HG02938 (cell line): ENCODE measurements around the gene ACOXL.
"Not testable (repeated sequence)": the region's sequence is repeated elsewhere in the genome, so short reads cannot be mapped to it uniquely, and the experiment has no call there.

Experiments
- ATAC-seq: cut with Tn5 transposase; IDR thresholded peaks from one replicate; pipeline ENCODE4 v1.9.1; 2021; ENCODE audit warnings: mild to moderate bottlenecking, moderate library complexity; ENCODE audit not compliant: unreplicated experiment

The ACOXL gene

DNA sequence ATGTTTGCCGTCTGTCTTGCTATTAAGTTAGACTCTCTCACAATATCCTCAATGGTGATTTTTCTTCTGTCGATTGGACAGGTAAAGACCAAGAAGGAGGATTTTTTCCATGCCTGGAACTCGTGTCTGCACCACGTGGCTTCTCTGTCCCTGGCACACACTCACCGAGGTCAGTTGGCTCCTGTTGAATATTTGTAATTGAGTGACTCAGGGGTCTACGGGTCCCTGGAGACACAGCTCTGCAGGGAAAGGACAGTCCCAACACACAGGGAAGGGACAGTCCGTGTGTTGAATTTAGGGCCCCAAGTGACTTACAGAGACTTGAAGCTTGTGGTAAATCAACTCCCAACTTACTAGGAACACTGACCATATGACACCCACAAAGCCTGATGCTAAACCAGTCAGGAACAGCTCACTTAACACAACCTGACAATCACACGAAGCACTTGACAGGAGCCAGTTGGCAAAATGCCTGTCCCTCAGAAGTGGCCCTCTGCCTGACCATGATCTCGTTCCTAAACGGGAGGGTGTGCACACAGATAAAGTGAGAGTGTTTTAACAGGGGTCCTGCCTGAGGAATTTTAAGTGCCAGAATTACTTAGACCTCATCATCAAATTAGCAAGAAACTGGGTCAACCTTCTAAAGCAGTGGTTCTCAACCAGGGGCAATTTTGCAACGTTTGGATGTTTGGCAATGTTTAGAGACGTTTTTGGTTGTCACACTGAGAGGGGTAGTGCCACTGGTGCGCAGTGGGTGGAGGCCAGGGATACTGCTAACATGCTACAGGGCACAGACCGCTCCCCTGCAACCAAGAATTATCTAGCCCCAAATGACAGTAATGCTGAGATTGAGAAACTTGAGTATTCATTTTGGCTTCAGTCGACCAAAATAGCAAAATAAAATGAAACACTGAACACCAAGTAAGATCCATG lies 299.4 kb downstream of the ACOXL start:
- no peak for ATAC-seq

DNA sequence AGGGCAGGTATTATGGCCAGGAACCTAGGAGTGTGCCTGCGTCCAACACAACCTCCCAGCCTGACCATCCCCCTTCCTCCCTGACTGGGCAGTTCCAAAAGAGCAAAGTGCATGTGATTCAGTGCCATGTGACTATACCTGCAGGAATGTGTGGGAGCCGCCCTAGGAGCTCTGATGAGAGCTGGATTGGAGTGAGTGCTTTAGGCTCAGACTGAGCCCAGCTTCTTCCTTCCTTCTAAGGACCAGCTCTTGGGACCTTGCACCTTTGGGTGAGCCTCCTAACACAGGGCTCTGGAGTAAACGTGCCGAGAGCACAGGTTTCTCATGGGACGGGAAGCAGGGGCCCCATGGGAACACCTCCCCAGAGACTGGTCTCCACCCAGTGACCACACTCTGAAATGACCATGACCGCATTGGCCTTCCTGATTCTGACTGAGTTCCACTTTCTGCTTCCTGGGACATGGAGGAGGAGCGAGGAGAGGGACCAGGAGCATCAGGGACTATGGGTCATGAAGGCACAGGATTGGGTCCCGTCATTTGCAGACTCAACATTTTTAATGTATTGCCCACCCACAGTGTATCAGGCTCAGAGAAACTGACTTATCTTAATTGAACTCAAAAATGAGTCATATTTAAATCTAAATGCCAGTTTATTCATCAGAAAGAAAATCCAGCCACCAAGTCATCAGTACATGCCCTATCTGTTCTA lies 300.5 kb downstream of the ACOXL start:
- ATAC-seq = no peak

DNA sequence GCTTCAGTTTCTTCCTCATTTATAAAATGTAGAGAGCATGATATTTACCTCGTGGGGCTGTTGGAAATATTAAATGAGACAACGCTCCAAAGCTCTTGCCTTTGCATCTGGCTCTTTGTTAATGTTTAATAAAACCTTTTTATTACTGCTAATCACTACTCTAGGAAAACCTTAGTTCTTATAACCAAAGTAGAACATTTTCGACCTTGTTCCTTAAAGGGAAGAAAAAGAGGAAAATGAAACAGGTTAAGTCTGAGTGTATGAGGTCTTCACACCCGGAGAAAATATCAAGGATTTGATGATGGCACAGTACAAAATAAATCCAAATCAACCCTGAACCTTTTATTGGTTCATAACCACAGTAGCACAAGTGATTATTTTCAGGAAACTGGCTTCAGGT lies 301.8 kb downstream of the ACOXL start:
- ATAC-seq = no peak

DNA sequence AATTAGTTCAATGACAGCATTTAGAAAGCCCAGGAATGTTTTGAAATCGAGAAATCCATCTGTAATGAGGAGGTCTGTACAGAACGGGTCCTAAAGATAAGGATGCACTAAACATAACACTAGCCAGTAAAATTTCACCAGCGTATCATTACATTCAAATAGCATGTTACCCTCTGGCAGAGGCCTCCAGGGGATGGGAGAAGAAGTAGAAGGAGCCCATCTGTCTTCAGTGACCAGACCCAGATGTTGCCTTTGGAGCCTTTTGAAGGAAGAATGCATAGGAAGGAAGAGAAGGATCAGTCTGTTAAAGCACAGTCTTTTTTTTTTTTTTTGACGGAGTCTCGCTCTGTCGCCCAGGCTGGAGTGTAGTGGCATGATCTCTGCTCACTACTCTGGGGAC lies 302.2 kb downstream of the ACOXL start:
- no peak for ATAC-seq

DNA sequence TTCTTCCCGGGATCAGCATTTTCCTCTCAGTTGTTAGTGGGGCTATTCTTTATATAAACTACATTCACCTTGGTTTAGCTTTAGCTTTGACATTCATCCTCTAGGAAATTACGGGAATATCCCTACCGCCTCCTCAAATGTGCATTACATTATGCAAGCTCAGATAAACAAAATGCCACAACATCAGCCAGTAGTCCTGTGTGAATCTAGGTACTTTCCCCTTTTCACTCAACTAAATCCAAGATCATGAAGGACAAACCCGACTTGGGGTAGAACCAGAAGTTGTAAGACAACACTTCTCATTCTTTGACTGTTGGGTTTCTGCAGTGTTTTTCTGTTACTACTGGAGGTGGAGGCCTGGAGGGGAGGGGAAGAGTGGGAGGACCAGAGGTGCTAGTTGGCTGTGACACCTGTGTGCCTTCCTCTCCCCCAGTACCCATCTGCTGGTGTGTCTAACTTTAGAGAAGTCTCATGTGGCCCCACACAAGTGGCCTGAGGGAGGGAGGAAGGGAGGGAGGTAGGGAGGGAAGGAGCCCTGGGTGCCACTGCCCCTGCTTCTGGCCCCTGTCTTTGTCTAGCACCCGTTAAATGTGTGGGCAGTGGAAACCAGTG lies 303.6 kb downstream of the ACOXL start:
- no peak for ATAC-seq

DNA sequence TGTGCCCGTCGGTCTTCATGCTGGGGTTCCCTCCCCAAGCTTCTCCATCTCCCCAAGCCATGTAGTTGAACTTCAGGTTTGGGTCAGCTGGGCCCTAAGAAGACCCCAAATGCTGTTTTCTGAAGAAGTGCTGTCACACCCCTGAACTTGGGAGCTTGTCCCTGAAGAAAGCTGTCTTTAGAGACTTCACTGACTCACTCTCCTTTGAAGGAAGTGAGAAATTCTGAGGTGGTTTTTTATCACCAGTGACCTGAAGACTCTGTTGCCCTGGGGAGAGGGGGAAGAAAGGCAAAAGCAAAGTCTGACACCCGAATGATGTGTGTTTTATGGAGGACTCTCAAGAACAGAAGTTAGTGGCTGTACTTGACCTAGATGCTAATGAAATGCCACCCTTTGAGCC lies 304.8 kb downstream of the ACOXL start:
- ATAC-seq = peak; percentile 51

DNA sequence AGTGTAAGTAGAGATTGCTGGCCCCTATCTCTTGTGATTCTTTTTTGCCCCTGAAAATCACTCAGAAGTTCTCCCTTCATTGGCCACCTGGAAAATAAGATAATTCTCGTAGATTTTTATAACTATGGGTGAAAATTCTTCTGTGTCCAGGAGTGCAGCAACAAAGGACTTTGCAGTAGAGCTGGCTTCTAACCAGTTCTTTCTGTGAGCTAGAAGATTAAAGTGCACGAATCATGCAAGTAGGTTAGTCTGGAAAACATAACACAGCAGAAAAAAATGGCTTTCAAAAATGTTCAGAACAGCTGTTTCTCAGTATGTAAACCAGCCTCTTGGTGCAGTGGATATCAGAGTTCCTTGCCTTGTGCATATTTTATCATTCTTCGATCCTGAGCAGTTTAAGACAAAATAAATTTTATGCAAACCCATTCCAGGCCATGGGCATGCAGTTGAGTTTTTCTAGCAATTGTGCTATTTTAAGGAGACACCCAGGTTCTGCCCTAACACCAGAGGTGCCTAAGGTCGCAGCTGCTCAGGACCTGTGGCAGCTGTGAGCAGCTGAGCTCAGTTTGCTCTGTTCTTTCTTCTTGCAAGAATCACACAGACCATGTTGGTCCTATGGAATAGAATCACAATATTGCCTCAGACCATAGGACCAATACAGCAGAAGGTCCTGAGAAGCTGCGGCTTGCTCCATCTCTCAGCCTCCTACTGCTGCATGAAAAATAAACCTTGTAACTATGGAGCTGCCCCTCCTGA lies 307.4 kb downstream of the ACOXL start:
- no peak for ATAC-seq

DNA sequence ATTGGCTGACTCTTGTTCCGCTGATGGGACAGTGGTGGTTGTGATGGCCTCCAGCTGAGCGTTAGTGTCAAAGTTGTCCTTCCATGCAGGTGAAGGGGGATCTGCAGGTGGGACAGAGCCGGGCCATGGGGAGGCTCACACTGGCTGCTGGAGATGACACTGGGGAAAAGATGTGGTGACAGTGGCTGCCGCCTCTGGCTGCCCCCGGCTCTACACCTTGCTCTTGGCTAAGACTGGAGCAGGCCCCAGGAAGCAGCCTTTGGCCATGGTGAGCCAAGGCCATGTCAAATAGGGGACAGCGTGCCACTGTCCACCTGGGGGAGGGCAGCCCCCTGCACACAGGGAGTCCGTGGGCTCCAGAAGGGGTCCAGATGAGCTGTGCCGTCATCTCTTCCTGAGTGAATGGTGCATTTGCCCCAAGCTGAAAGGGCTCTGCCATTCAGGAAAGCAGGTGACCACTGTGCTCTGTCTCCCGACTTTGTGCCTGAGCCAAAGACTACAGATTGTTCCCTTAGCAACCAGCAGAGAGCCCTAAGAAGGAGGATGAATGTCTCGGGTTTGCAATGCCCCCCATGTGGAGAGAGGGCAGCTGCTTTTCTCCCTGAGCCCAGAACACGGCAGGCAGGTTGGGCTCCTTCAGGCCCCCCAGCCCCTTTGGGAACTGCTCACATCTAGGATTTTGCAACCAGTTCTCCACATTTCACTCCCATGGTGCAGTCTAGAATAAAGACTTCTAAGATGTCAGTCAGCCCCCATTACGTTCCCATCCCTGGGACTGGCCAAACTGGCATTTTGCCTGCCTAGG lies 309.2 kb downstream of the ACOXL start:
- no peak for ATAC-seq

DNA sequence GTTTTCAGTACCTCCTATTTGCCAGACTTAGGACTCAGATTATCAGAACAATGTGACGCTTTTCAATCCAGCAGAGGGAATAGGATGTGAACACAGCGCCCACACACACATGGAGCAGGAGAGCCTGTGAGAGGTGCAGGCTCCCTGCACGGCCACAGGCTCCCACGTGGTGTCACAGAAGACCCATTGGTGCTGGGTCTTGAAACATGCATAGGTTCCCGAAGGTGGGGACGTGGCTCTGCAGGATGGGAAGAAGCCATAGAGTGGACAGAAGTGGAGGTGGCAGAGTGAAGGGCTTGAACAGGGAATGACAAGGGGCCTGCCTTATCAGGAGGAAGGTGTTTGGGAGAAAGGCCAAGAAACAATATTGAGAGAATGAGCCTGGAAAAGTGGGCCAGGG lies 309.9 kb downstream of the ACOXL start:
- no peak for ATAC-seq

DNA sequence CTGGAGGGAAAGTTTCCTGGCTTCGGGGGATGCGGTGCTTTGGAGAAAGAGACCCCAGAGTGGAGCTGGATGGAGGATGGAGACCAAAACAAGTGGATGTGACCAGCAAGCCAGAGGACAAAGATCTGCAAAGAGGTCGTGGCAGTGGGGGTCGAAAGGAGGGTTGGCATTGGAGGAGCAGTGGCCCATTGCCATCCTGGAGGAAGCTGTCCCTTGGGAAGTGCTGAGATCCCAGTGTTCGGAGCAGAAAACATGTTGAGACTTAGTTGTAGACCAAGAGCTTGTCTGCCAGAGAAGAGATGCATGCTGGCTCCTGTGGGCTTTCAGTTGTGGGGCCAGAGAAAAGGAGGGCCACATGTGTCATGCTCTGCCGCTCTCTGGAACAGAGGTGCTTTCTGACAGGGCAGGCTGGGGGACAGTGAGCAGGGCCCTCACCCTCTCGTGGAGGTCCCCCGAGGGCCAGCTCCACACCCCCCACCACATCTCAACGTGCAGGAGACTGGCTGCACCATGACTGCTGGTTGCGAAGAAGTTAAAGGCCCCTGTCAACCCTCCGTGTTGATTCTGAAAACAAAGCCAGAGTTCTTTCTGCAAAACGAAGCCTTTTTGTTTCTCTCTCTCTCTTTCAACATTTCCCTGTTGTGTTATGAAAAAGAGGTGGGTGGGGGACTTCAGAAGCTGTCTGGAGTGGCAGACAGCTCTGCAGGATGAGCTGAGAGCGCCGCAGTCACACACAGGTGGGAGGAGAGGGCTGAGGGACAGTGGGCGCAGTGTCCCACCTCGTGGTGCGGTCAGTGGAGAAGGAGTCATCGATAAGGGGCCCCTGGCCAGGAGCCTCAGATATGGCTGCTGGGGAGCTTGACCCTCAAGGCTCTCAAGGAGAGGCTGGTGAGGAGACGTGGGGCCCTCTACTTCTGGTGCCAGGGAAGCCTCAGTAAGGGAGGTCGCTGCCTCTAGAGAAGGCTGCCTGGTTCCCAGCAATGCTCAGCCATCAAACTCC lies 310.7 kb downstream of the ACOXL start:
- ATAC-seq = peak; percentile 60

DNA sequence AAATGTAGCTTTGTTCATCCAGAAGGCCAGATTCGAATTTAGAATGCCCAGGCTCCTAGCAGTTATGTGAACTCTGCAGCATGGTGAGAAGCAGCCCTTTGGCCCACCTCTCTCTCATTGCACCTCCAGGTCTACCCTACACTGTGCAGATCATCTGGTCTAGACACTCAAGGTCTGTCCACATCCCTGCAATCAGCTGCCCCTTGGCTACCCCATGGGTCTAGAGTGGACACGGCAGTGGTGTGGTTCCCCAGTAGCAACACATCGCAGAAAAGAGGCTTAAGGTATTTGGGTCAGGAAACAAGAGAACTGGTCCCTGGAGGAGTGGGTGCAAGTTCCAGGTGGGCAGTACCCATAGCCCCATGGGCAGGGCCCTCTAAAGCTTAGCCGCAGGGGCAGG lies 311.7 kb downstream of the ACOXL start:
- no peak for ATAC-seq

DNA sequence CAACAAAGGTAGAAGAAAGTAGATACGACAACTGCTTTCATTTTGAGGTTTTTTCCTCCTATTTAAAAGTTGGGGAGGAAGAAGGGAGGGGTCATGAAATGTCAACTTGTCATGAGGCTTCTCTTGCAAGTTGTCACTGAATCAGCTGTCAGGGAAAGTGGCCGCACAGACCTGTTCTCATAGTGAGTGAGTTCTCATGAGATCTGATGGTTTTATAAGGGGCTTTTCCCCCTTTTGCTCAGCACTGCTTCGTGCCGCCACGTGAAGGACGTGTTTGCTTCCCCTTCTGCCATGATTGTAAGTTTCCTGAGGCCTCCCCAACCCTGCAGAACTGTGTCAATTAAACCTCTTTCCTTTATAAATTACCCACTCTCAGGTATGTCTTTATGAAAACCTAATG lies 312.9 kb downstream of the ACOXL start:
- ATAC-seq = not testable (repeated sequence)

DNA sequence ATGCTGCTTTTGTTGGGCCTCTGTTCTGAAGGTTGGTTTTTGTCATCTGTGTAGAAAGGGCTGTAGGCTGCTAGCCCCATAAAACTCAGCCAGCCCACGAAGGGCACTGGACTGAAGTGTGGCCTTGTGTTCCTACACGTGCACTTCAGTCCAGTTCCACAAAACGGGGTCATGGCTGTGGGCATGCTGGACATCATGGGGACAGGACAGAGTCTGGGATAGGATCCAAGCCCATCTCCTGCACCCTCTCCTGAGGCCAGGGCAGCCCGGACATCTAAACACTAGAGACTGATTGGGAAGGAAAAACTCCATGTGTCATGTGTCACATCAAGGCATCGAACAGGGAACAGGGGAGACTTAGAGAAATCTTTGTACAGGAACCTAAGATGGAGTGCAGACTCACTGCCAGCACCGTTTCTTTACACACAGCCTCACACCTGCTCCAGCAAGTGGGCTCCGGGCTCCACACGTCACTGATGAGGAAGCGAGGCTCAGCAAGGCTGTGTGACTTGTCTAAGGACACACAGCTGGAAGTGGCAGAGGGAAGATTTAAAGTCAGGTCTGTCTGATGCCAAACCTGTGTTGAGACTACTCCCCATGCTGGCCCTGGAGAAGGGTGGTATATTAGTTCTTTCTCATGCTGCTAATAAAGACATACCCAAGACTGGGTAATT lies 313.5 kb downstream of the ACOXL start:
- no peak for ATAC-seq

DNA sequence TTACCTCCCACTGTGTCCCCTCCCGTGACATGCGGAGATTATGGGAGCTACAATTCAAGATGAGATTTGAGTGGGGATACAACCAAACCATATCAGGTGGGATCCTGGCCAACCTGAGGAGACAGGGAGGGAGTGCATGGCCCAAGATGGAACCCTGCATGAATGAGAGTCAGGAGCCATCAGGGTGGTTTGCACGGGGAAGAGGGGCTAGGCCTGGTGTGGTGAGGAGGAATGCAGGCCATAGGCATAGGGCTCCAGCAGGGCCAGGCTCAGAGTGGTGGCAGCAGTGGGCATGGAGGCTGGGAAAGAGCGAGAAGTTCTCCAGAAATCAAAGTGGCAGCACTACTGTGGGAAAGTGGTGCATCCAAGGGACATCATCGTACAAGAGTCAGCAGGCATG lies 314.3 kb downstream of the ACOXL start:
- no peak for ATAC-seq

DNA sequence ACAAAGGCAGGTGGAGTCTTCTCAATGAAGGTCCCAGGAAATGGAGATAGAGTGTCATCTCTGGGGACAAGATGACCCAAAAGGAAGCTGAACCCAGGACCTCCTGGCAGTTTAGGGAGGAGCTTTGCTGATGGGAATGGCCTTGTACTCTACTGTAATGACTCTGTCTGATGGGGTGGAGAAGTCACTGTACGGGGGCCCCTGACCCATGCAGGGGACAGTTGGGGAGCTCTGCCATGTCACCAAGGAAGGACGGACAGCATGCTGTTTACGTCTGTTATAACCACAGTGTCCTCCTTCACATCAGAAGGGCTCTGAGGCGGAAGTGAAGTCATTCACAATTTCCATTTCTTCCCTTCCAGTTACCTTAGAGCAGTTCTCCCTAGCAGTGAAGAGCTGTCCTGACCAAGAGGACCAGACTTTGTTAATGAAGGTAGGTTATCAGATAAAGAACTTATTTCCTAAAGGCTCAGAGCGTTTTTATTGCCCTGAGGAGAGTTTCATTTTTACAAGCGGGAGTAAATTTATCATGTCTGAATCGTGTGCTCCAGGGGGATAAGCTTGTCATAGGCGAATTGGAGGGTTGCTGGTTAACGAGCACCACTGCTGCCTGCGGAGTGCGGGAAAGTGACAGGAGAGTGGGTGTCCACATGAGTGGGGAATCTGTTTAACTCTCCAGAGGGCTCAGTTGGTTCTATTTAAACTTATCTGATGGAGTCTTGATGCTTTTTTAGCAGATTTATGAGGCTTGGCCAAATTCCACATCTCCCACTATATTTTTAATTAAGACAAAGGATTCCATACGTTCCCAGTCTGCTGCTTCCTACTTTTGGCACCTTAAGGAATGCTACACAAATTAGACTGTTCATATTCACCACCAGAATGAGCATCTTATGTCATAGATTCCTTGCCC lies 316.7 kb downstream of the ACOXL start:
- no peak for ATAC-seq

DNA sequence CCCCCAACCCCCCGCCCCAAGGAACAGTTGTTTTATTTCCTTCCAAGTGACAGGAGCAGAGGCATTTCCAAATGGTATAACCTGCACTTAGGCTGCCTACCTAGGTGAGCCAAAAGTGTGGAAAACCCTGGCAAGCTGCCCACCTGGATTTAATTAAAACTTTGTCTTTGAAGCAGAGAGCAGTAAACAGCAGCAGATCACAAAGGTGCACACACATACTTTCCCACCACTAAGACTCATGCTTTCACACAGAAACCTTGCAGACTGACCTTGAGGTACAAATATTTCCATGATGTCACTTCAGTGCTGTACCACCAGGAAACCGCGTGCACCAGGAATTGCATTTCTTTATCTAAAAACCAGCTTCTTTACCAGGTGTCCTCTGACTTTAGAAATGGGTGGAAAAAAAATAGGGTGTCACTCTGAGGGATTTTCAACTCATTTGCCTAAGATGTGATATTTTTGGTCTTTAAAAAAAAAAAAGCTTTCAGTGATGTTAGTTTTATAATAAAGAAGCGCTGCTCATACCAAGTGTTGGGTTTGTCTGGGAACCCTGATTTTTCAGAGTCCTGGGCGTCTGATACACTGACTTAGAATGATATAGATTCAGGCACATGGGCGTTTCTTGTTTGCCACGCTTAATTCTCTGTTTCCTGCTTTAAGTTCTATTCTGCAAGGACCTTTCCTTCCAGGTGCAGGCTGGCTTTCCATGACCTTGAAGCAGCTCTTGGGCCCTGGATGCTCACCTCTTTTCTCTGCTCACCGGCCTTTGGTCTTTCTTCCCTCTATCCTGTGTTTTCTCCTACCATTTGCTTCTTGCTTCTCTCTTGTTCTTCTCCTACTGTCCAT lies 317.6 kb downstream of the ACOXL start:
- ATAC-seq = peak; percentile 55
